NB4 (cell line): ENCODE measurements around the gene CCDC7.
"Not testable (repeated sequence)": the region's sequence is repeated elsewhere in the genome, so short reads cannot be mapped to it uniquely, and the experiment has no call there.

Experiments
- DNase-seq: peaks from one replicate; pipeline ENCODE4 v3.0.0; 2010; ENCODE audit warnings: low read depth
- H3K4me3 ChIP-seq: one replicate; pipeline ENCODE4 v1.5.1; 2011; ENCODE audit warnings: mild to moderate bottlenecking, low read depth, low read length, moderate library complexity
- CTCF ChIP-seq: IDR thresholded peaks from one replicate; pipeline ENCODE4 v1.5.1; 2012; ENCODE audit warnings: low read depth, low read length
- MAX ChIP-seq: IDR thresholded peaks from 2 replicates; pipeline ENCODE4 v1.6.1; 2011; ENCODE audit warnings: low read depth, low read length
- MYC ChIP-seq: IDR thresholded peaks from 2 replicates; pipeline ENCODE4 v1.6.1; 2011; ENCODE audit warnings: low read depth, low read length
- POLR2A ChIP-seq: IDR thresholded peaks from 2 replicates; pipeline ENCODE4 v1.6.1; 2011; ENCODE audit warnings: mild to moderate bottlenecking; ENCODE audit not compliant: insufficient read length; ENCODE audit errors: extremely low read depth

CCDC7 gene

GRCh38 chr10:32516567-32517495 is 70.9 kb downstream of the CCDC7 start:
- H3K4me3 ChIP-seq = no peak overlapping the region
- DNase-seq = no peak
- no peak for TF ChIP-seq CTCF
- no peak for TF ChIP-seq MAX
- TF ChIP-seq MYC = no peak
- TF ChIP-seq POLR2A = no peak

GRCh38 chr10:32530231-32530630 is 84.3 kb downstream of the CCDC7 start:
- no peak for TF ChIP-seq MAX
- TF ChIP-seq MYC = no peak
- no peak for TF ChIP-seq POLR2A
- no peak for TF ChIP-seq CTCF
- H3K4me3 ChIP-seq = no peak overlapping the region
- no peak for DNase-seq

- DNase-seq = peak; percentile 1
- TF ChIP-seq MAX (no peak), MYC (no peak), POLR2A (no peak), CTCF (no peak)
- H3K4me3 ChIP-seq = no peak overlapping the region
Measured at GRCh38 chr10:32538256-32538655, 92.3 kb downstream of the CCDC7 start.

- no peak overlapping the region for H3K4me3 ChIP-seq
- no peak for TF ChIP-seq MYC
- DNase-seq = no peak
Measured at GRCh38 chr10:32540691-32541470, 94.9 kb downstream of the CCDC7 start.

GRCh38 chr10:32548208-32548607 is 102.3 kb downstream of the CCDC7 start:
- no peak for TF ChIP-seq CTCF
- no peak for TF ChIP-seq MAX
- no peak for TF ChIP-seq MYC
- TF ChIP-seq POLR2A = no peak
- no peak for DNase-seq
- H3K4me3 ChIP-seq = no peak overlapping the region

- H3K4me3 ChIP-seq = no peak overlapping the region
- TF ChIP-seq CTCF (no peak), MAX (peak; percentile 82), MYC (no peak), POLR2A (no peak)
- peak; percentile 39 for DNase-seq
Measured at GRCh38 chr10:32556783-32557395, 110.9 kb downstream of the CCDC7 start.

- DNase-seq, H3K4me3 ChIP-seq: not testable (repeated sequence)
Measured at GRCh38 chr10:32562695-32563094, 116.8 kb downstream of the CCDC7 start.
